Bronchial epithelial cell (primary cell): ENCODE data around the gene RNF11. TPM values are rescaled to one million over a fixed set of nuclear protein-coding genes. Genes with fewer than 3 reads are reported as not detected.
A peak's percentile ranks its signal among the peaks of the same experiment; 100 is the strongest.

Experiments used
- DNase-seq: peaks from one replicate; pipeline ENCODE4 v3.0.0-alpha.2; 2010; ENCODE audit warnings: low read depth
- FAIRE-seq: peaks from 2 replicates; lab custom pipeline; 2011; peaks lifted over from hg19 to GRCh38; lab: Jason Lieb, UNC
- H3K27me3 ChIP-seq: 2 replicates; pipeline ENCODE4 v1.5.1; 2011; ENCODE audit warnings: low read length; ENCODE audit not compliant: control insufficient read depth, insufficient read depth
- H3K36me3 ChIP-seq: 2 replicates; pipeline ENCODE4 v1.5.1; 2011; ENCODE audit warnings: low read length; ENCODE audit not compliant: control insufficient read depth, insufficient read depth
- H3K4me3 ChIP-seq: 2 replicates; pipeline ENCODE4 v1.5.1; 2011; ENCODE audit warnings: mild to moderate bottlenecking, low read depth, low read length, control low read depth
- CTCF ChIP-seq: IDR thresholded peaks from 2 replicates; pipeline ENCODE4 v1.5.1; 2011; ENCODE audit warnings: mild to moderate bottlenecking, moderate library complexity, low read length, control low read depth, inconsistent platforms; ENCODE audit not compliant: insufficient read depth, severe bottlenecking
- total RNA-seq: library from RNA; depleted of rRNA; stranded (reverse); fragments of >200 nt; gene quantifications from 2 replicates; pipeline ENCODE4 v1.2.1, GENCODE V29; 2014

The RNF11 gene
- total RNA-seq, 1 donor from 2014 or later = 94.0 TPM

- TF ChIP-seq CTCF = no peak
- DNase-seq (peak; percentile 22), FAIRE-seq (no peak)
- Histone ChIP-seq H3K27me3 (no peaks in the 10 kb centered on the region), H3K36me3 (no peaks in the 10 kb centered on the region), H3K4me3 (peak overlapping the region; percentile 81)
Measured at GRCh38 chr1:51238034-51238403, 1.9 kb downstream of the RNF11 start.

DNA sequence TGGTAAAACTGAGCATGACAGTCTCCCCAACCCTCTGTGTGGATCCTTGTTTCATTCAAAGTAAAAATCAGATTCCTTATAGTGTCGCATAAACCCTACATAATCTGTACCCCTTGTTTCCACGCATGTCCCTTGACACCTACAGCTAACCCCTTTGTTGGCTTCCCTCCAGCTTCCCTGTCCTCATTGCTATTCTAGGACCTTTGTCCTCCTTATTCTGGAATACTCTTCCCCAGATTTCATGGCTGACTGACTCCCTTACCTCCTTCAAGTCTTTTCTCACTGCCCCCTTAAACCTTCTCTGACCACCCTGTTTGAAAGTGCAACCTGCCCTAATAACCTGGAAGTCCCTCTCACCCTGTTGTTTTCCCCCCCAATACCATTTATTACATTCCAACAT, 4.0 kb downstream of the RNF11 start:
- no peaks in the 10 kb centered on the region for H3K36me3 ChIP-seq
- TF ChIP-seq CTCF = no peak
- FAIRE-seq (no peak), DNase-seq (no peak)
- no peaks in the 10 kb centered on the region for H3K27me3 ChIP-seq
- no peak overlapping the region for H3K4me3 ChIP-seq

- no peak overlapping the region for H3K4me3 ChIP-seq
- H3K36me3 ChIP-seq = no peaks in the 10 kb centered on the region
- no peak for DNase-seq
- H3K27me3 ChIP-seq = no peaks in the 10 kb centered on the region
- FAIRE-seq = no peak
- TF ChIP-seq CTCF = no peak
Measured at GRCh38 chr1:51241119-51241518, 5.0 kb downstream of the RNF11 start.

DNA sequence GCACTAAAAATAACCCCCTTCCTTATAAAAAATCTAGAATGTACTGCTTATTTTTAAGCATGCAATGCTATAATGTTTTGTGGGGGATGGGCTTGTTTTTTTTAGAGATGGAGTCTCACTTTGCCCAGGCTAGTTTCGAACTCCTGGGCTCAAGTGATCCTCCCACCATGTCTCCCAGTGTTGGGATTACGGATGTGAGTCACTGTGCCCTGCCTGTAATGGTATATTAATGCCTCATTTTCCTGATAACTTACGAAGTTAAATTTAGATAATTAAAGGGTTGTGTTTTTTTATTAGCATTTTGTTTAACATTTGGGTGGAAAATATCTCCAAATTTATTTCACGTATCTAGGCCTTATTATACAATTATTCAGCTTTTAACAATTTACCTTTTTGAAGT, 6.5 kb downstream of the RNF11 start:
- Histone ChIP-seq H3K36me3 (no peaks in the 10 kb centered on the region), H3K27me3 (no peaks in the 10 kb centered on the region), H3K4me3 (no peak overlapping the region)
- FAIRE-seq (no peak), DNase-seq (peak; percentile 32)
- no peak for TF ChIP-seq CTCF

DNA sequence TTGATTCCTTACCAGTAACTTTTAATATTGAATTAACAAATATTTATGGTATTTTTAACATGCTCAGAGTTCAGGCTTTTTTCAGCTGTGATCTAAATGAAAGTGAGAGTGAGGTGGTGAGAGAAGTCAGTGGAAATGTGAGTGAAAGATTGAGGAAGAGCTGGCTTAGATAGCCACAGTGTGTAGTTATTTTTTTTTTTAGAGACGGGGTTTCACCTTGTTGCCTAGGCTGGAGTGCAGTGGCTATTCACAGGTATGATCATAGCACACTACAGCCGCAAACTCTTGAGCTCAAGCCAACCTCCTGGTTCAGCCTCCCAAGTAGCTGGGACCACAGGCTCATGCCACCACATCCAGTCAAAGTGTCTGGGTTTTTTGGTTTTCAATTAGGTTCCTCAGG, 10.9 kb downstream of the RNF11 start:
- Histone ChIP-seq H3K27me3 (no peaks in the 10 kb centered on the region), H3K4me3 (no peak overlapping the region), H3K36me3 (no peaks in the 10 kb centered on the region)
- no peak for TF ChIP-seq CTCF
- FAIRE-seq (no peak), DNase-seq (no peak)

DNA sequence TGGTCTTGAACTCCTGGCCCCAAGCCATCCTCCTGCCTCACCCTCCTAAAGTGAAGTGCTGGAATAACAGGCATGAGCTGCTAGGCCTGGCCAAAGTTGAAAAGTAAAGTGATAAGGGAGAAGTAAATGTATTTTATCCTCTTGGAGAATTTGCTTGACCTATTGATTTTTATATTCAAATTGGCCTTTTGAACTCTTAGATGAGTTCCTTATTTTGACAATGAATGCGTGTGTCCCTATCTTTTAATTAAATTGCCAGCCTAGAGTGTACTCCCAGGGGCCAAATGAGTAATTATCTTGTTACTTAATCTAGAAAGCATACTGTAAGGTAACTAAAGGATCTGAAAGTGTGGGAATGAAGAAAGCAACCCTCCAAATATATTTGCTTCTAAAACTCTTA, 11.4 kb downstream of the RNF11 start:
- TF ChIP-seq CTCF = no peak
- no peaks in the 10 kb centered on the region for H3K36me3 ChIP-seq
- DNase-seq (no peak), FAIRE-seq (no peak)
- H3K4me3 ChIP-seq = no peak overlapping the region
- no peaks in the 10 kb centered on the region for H3K27me3 ChIP-seq
